22Rv1 (cell line): ENCODE measurements around the gene GUCA1C.

Experiments used
- CTCF ChIP-seq: fragments of 450-650 bp; IDR thresholded peaks from 2 replicates; pipeline ENCODE4 v1.5.1; 2017; ENCODE audit warnings: mild to moderate bottlenecking
- ZFX ChIP-seq: fragments of 450-650 bp; IDR thresholded peaks from 2 replicates; pipeline ENCODE4 v1.6.1; 2017; ENCODE audit warnings: antibody characterized with exemption, borderline replicate concordance

GRCh38 chr3:108887121-108887520, 66.6 kb downstream of the GUCA1C start:
- TF ChIP-seq CTCF, result no peak
- TF ChIP-seq ZFX, result no peak
